NCI-H1092 treated with DMSO at 0.1 percent for 48 hours (cell line): Measurements from ENCODE around the gene ABHD13.
"Not testable (repeated sequence)": the region's sequence is repeated elsewhere in the genome, so short reads cannot be mapped to it uniquely, and the experiment has no call there.

Source experiments
- DNase-seq: peaks from one replicate; lab custom pipeline; 2025; lab: John Stamatoyannopoulos, UW

Gene ABHD13

DNA sequence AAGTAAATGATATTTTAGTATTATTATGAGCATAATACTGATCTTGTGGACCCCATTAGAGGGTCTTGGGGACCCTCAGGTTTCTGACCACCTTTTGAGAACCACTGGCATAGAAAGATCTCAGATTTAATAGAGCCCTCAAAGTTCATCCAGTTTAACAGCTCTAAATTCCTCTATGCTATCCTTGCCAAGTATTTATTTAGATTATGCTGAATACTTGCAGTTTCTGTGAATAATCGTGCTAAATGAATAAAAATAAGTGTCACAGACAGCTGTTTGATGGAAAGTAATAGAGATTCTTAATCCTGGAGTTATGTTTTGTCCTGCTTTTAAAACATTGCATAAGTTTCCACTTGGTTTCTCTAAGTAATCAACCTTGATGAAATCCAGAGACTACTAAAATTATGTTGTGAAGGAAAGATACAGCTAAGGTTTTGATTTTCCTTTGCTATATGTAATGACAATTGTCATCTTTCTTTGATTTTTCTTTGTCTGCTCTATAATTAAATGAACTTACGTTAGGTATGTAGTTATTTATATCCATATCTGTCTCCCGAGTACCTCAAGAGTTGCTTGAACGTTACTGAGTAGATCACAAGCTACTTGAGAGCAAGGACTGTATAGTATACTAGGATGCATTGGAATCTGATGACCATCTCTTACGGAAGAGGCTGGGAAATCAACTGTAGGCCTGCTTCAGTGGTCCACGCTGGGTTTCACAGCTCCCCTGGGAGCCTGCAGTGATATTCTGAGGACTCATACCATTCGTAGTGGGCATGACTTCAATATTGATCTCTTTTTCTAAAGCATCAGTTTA is 5.7 kb downstream of the ABHD13 start:
- DNase-seq: no peak

DNA sequence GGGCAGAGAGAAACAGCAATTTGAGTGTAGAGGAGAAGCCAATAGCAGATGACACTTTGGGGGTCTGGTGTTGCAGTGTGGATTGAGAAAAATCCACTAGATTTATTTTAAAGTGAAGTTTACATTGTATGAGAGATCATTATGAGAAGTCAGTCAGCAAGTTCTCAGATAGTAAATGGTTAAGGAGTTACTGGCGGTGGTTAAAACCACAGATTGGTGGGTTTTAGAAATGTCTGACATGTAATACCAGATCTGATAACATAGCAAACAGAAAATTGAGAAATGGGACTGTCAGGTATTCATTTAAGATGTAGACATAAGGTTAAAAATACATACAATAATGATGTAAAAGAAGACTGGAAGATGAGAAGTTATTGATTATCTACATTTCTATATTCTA is 7.2 kb downstream of the ABHD13 start:
- DNase-seq: no peak

DNA sequence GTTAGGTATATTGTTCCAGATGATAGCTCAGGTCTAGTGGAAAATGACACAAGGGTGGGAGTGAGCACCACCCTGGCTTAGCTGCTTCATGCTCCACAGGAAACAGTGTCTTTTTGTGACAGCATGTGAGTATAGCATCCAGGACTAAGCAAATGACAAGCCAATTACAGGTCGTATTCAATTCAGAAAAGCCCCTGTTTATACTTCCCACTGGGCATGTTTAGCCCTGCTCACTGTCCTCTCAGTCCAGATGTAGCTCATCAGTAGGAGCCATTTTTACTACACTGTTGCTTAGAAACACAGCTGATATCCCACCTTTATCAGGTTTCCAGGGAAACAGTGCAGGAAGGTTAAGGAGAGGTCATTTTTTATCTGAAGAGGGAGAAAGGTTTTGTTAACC is 8.0 kb downstream of the ABHD13 start:
- DNase-seq: peak; percentile 82

DNA sequence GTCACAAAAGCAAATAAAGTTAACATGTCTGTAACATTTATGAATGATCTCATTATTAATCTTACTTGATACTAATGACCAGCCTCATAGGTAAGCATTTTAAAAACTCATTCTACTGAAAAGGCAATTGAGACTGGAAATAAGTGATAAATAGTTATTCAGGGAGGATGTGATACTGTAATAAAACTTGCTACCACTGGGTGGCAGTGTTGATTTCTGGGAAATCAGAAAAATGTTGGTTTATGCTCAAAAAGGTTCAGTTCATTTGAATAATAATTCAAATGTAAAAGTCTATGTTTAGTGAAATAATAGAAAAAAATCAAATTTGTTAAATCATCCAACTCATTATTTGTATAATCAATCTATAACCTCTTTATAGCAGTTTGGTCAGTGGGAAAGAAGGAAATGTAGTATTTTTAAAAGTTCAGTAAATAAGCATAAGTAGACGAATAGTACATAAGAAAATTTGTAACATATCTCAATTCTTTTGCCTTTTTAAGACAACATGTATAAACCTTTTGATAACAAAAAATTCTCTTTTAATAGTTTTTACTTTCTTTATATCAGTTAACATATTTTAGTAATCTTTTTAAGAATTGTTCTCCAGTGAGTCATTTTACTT is 9.6 kb downstream of the ABHD13 start:
- no peak for DNase-seq

DNA sequence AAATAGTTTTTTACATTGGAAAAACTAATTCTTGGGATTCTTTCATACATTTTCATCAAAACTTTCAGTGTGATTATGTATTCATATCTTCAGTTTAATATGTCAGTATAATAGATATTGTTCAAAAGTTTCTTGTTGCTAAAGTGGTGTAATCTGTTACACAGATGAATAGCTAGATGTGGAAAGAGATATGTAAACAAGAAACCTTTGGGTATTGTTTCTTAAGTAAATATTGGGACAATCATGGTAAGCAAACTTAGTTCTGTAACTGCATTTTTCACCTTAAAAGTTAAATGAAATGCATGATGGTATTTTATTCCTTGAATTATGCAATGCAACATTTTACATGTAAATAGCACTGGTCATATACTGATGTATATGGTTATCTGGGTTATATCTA is 12.2 kb downstream of the ABHD13 start:
- no peak for DNase-seq

DNA sequence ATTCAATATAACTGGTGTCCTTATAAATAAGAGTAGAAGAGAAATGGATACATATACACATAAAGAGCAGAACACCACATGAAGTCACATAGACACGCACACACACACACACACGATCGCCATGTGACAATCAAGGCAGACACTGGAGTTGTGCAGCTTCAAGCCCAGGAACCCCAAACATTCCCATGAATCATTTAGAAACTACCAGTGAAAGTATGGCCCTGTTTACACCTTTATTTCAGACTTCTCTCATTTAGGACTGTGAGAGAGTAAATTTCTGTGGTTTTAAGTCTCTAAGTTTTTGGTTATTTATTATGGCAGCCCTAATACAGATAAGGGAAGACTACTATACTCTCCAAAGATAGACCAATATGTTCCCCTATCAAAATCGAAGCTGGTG is 31.0 kb downstream of the ABHD13 start:
- no peak for DNase-seq

DNA sequence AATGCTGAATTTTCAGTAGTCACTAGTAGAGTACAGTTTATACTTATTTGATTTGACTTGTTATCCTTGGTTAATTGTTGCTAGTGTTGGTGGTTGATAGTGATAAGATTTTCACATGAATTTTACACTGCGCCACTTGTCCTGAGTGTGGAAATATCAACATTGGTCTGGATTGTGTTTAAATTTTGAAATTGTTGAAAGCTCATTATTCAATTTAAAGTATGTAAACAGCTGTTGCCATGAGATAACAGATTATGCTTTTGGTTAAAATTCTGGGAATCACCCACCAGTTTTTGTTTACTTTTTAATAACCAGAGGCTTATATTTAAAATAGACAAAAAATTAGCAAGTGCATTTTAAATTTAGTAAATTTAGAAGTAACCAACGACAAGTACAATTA is 39.1 kb downstream of the ABHD13 start:
- no peak for DNase-seq

DNA sequence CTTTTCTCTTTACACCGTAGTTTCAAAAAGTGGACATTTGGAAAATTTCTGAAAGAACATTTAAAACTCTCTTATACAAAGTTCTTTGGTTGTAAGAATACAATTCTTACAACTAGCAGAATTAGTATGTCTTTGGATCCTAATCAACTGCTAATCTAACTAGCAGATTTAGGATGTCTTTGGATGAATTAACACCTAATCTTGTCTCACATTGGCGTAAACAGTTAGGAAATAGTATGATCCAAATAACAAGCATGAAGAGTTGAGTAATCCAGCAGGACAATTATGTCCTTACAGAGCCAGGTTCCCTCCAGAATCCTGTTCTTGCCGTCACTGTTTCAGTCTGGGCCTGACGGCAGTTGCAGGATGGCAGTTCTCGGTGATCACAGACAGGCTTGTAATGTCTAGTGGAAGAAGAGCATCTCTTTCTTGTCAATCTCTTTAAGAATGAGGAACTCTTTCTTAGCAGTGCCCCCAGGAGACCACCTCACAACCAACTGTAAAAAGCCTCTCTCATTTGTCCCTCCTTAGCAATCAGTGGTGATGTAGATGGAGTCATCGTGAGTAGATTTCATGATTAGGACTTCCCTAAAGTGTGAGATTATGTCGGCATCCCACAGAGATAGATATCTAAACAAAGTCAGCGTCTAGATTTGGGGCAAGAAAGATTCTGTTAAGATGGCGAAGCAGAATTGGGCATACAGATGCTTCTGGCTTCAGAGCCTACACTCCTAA is 45.6 kb downstream of the ABHD13 start:
- DNase-seq: no peak

DNA sequence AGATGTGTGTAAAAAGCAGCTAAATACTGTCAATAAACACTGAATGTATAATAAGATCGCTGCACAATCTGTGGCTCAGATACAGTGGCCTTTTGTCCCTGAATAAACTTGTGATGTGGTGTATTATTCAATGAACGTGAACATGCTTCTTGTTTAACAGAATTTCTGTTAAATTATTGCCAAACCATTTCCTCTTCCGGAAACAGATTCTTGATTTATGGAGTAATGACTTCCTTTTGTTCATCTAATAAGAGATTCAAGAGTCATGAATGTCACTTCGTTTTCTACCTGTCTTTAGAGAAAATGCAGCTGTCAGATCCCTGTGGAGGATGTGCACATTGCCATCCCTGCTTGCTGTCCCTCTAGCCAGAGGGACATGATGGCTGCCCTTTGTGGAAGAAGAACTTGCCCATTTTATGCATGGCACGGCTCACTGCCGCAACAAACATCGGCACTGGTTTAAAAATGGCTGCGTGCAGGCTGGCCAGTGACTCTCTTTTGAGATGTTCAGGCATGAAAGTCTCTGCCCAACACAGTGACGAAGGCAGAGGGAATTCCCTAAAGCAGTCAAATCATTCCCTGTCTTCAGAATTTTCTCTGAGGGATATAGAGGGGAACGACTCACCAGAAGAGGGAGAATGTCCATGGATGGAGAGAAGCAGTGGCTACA is 48.3 kb downstream of the ABHD13 start:
- DNase-seq: no peak

DNA sequence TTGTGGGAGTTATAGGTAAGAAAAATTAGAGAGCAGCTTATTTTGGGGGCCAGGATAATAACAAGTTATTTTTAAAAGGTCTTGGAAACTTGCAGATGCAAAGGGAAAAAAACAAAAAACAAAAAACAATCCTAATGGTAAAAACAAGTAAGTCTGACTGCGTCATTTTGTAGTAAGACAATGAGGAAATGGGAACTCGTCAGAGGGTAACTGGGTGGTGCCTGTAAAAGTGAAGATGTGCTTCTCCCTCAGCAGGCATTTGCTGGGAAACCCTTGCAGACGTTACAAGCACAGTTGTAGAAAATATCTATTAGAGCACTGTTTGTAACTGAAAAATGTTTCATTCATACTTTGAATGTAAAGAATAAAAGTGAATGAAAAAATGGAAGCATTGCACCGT is 49.2 kb downstream of the ABHD13 start:
- no peak for DNase-seq

DNA sequence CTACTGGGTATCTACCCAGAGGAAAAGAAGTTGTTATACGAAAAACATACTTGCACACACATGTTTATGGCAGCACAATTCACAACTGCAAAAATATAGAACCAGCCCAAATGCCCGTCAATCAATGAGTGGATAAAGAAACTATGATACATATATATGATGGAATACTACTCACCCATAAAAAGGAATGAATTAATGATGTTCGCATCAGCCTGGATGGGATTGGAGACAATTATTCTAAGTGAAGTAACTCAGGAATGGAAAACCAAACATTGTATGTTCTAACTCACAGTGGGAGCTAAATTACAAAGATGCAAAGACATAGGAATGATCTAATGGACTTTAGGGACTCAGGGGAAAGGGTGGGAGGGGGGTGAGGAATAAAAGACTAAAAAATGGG is 49.7 kb downstream of the ABHD13 start:
- DNase-seq: not testable (repeated sequence)

DNA sequence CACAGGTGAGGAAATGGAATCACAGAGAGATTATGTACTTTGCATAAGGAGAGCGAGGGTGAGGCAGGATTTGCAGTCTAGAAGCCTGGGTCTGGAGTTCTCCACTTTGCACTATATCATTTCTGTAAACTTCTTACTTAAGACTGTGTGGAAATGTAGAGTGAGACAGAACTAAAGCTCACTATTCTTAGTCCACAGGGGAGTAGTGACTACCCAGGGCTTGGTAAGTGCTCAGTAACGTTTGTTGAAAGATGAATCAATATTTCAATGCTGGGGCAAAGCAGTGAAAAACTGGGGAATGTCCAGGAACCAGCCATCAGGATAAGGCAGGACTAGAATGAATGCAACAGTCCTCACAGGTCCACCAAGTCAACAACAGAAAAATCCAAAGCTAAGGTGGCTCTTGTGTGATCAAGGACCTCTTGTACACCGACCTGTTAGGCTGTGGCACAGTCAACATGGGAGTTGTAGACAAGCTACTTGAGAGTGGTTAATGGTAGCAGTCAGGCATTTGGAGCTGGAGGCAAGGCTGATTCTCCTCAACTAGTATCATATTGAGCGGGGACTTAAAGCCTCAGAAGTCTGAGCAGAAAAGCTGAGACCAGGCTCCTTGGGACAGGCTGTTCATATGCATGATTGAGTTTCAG is 50.4 kb downstream of the ABHD13 start:
- DNase-seq: no peak

DNA sequence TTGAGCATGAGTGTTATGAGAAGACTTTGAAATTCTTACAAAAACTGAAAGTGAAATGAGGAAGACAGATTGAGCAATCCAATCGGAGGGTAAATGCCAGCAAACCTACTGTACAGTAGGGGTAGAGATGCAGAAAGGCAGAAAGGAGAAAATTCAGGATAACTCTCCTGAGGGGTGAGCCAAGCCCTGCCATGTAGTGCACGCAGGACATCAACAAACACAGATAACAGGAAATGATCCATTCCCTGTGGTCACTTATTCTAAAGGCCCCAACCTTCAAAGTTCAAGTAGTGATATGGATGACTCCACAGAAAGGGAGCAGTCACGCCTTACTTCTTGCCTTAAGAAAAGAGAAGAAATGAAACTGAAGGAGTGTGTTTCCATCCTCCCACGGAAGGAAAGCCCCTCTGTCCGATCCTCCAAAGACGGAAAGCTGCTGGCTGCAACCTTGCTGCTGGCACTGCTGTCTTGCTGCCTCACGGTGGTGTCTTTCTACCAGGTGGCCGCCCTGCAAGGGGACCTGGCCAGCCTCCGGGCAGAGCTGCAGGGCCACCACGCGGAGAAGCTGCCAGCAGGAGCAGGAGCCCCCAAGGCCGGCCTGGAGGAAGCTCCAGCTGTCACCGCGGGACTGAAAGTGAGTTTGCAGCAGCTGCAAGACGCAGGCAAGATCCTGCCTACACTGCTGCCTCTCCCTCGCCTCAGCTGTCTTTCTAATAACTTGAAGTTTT is 51.6 kb downstream of the ABHD13 start, which contains the start of gene TNFSF13B:
TNFSF13B (plus strand) TSS at position 118 of the 728 bp plus-strand sequence; CDS start at position 296, 178 bp downstream.
- no peak for DNase-seq

DNA sequence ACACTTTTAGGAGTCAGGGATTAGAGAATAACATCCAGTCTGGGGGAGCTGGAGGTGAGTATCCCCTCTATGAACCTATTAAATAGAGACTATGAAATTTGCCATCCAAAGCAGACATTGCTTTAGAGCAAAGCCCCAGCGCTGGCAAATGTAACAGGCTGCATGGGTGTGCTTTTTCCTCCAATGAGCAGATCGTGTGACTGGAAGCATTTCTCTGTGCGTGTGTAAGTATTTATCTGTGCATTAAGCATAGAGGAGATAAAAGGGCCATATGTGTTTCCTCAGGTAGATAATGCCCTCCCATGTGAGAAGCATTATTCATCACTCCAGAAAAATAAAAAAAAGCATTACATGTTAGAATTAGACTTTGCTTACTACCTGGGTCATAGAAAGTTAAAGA is 52.2 kb downstream of the ABHD13 start:
- no peak for DNase-seq

DNA sequence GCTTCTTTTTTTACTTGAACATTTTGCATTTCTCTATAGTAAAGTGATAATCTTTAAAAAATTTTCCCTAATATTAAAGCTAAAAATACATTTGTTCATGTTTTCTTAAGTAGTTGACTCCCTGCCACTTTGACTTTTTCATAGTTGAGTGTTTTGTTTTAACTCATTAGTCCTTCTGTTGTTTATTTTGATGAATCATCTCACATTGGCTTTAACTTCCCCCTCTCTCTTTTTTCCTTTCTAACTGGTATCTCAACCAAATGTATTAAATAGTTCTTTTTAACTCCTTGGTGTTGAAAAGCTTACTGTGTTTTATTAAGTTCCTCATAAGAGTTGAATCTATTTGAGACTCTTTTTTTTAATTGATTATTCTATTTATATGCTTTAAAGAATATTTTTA is 54.1 kb downstream of the ABHD13 start:
- DNase-seq: no peak

DNA sequence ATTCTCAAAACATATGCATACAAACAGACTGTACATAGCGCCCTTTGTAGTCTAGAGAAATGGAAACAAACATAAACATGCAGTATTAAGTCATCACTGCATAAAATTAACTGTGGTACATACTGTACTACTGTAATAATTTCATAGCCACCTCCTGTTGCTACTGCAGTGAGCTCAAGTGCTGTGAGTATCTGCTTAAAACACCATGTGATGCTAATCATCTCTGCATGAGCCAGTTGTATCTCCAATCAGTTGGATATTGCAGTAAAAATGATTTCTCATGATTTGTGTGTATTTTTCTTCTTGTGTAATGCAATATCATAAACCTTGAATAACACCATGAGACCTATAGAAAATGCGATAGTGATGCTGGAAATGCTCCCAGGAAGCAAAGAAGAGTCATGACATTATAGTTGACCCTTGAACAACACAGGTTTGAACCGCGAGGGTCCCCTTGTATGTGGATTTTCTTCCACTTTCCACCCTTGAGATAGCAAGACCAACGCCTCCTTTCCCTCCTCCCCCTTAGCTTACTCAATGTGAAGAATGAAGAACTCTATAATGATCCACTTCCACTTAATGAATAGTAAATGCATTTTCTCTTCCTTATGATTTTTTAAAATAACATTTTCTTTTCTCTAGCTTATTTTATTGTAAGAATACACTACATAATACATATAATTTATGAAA is 55.4 kb downstream of the ABHD13 start:
- DNase-seq: no peak

DNA sequence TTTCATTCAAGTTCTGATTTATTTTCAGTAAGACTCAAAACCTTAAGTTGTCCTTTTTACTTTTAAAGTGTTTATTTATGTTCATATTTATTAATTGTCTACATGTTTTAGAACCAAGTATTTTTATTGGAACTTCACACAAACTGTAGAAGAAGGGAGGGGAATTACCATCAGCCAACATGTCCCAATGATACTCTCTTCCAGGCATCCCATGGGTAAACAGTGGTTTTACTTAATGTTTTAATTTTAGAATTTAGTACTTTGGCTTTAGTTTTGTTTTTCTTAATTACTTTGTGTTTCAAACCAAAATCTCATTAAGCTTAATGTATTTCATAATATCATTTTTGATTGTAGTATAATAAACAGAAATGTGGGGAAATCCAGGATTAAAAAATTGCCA is 56.5 kb downstream of the ABHD13 start:
- DNase-seq: no peak

DNA sequence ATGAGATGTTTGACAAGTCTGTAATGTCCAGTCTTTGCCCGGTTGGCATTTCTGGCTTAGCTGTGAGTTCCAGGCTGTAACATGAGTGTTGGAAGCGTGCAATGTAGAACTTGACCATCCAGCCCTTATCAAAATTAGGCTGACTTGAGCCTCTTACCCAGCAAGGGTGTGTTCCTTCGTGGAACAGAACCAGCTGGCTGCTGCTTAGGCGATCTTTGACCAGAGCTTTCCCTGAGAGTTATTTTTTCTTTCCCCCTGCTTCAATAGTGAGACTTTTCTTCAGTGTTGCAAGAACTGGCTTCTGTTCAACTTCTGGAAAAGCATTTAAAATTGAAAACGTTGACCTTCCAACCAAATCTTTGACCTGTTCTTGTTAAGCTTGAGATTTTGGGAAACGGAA is 57.9 kb downstream of the ABHD13 start:
- DNase-seq: no peak

DNA sequence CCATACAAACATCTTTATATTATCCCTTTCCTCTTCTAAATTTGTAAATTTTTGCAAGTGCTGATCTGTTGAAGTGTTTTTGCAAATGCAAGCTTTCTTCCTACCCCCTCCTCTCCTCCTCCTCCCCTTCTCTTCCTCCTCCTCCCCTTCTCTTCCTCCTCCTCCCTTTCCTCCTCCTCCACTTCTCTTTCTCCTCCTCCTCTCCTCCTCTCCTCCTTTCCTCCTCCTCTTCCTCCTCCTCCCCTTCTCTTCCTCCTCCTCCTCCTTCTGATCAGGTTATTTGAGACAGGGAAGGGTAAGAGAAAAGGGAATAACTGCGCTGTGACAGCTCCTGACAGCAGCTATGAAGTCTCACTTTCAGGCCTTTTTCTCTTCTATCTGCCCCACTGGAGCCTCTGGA is 60.3 kb downstream of the ABHD13 start:
- no peak for DNase-seq

DNA sequence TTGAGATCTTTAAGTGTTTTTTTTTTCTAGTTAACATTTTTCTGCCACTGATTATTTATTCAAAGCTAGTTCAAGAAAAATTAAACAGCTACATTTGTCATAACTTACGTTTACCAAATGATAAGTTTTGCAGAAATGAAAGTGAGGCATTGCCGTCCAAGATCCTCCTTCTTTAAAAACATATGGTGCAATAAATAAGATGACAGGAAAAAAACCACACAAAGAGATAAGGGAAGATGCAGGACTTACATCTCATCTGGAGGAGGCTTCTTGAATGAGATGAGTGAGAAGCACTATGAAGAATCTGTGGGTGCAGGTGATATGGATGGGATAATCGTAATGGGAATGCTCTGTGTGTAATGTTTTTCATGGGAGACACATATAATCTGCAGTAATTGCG is 63.7 kb downstream of the ABHD13 start:
- no peak for DNase-seq

DNA sequence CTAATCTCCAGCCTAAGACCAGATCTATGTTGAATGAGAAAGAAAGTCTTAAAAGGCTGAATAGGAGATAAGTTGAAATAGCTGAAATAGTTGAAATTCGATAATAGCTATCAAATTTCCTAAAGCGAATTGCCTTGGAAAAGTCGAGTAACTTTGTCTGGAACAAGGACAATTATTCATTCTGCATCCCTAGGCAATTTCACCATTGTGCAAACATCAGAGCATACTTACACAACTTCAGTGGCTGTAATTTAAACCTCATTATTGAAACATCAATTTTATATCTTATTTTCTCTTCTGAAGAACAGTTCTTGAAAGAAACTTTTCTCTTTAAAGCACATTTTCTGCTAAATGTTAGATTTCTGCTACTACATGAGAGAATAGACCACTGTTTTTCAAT is 64.9 kb downstream of the ABHD13 start:
- no peak for DNase-seq
